Lower leg skin (tissue), 3 donors: ENCODE data around the gene RAB6D.

Source experiments
- CTCF ChIP-seq, 3 donors: fragments of 450-650 bp; IDR thresholded peaks; one replicate each; pipeline ENCODE4 v1.5.1; 2016; ENCODE audit warnings: antibody characterized with exemption in 3 of 3, mild to moderate bottlenecking in 3 of 3, moderate library complexity in 2 of 3
- POLR2A ChIP-seq, 2 donors: fragments of 450-650 bp; IDR thresholded peaks; one replicate each; pipeline ENCODE4 v1.6.1; 2016 to 2017; ENCODE audit warnings: antibody characterized with exemption in 2 of 2, mild to moderate bottlenecking in 1 of 2, moderate library complexity in 1 of 2

DNA sequence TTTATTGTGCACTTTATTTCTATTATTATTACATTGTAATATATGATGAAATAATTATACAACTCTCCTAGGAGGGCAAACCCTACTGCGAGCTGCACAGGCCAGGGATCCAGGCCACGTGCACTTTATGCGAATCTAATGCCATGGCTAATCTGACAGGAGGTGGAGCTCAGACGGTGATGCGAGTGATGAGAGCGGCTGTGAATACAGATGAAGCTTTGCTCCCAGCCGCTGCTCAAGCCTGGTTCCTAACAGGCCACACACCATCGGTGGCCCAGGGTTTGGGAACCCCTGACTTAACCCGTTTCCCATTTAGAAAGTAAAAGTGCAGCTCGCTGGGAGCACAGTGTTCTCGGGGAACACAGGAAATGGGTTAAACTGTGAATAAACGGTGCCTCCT lies 40.8 kb upstream of the RAB6D start:
- TF ChIP-seq POLR2A (IDR thresholded peaks at IDR 0.05) (no peak), CTCF (IDR thresholded peaks at IDR 0.05) (no peak)
